Small intestine (tissue), 7 donors: ENCODE data around the gene KIR2DL3. TPM values are rescaled to one million over a fixed set of nuclear protein-coding genes. Genes with fewer than 3 reads are reported as not detected.
"Not testable (repeated sequence)": the region's sequence is repeated elsewhere in the genome, so short reads cannot be mapped to it uniquely, and the experiment has no call there.

Source experiments
- DNase-seq, 2 donors: peaks; one replicate each; pipeline versions ENCODE4 v3.0.0 to v3.0.0-alpha.2; 2013
- FAIRE-seq: peaks from 2 replicates; lab custom pipeline; 2012; peaks lifted over from hg19 to GRCh38; lab: Jason Lieb, UNC
- H3K27ac ChIP-seq, 3 donors: one replicate each; pipeline ENCODE4 v1.5.1; 2013; ENCODE audit warnings: low read length in 2 of 3, mild to moderate bottlenecking in 2 of 3, control low read depth in 1 of 3, inconsistent platforms in 1 of 3, low read depth in 1 of 3, moderate library complexity in 1 of 3
- H3K27me3 ChIP-seq, 3 donors: one replicate each; pipeline ENCODE4 v1.6.1; 2013; ENCODE audit warnings: low read length in 3 of 3, inconsistent platforms in 1 of 3; ENCODE audit not compliant: control insufficient read depth in 3 of 3, insufficient read depth in 3 of 3
- H3K36me3 ChIP-seq, 3 donors: one replicate each; pipeline ENCODE4 v1.6.1; 2013; ENCODE audit warnings: low read length in 3 of 3, inconsistent platforms in 1 of 3, low read depth in 1 of 3, mild to moderate bottlenecking in 1 of 3, moderate library complexity in 1 of 3; ENCODE audit not compliant: control insufficient read depth in 3 of 3, insufficient read depth in 2 of 3
- H3K4me1 ChIP-seq, 3 donors: one replicate each; pipeline ENCODE4 v1.6.1; 2013; ENCODE audit warnings: low read length in 2 of 3, inconsistent platforms in 1 of 3, low read depth in 1 of 3, mild to moderate bottlenecking in 1 of 3, moderate library complexity in 1 of 3; ENCODE audit not compliant: control insufficient read depth in 3 of 3, insufficient read depth in 2 of 3
- H3K4me3 ChIP-seq, 3 donors: one replicate each; pipeline ENCODE4 v1.5.1; 2013; ENCODE audit warnings: low read length in 3 of 3, control low read depth in 1 of 3, inconsistent platforms in 1 of 3, low read depth in 1 of 3, mild to moderate bottlenecking in 1 of 3, moderate library complexity in 1 of 3
- H3K9me3 ChIP-seq, 2 donors: one replicate each; pipeline ENCODE4 v1.6.1; 2013; ENCODE audit warnings: low read depth in 1 of 2, low read length in 1 of 2; ENCODE audit not compliant: control insufficient read depth in 2 of 2, insufficient read depth in 1 of 2
- WGBS, 3 donors: extraction: QIAGEN DNeasy Blood & Tissue Kit; methylation state at CpG; one replicate each; pipeline ENCODE4 v1.1.7; 2013; 5-methylcytosine and 5-hydroxymethylcytosine counted together
- polyA plus RNA-seq, 4 donors: library from polyadenylated mRNA; stranded (reverse) in 3 of 4; unstranded in 1 of 4; fragments of 200-250 nt in 3 of 4; fragments of 120-200 nt in 1 of 4; gene quantifications; one replicate each; pipeline versions ENCODE4 v1.2.1 to v1.2.3, GENCODE V29; 2013
- donor health status: healthy with polysubstance abuse.
- donor health status: control.
- donor health status: control.
- donor health status: Bipolar disorder and iron deficiency.
- donor health status: healthy.

Gene KIR2DL3
- polyA plus RNA-seq, 4 donors = 0.06 TPM; not detected in 3

GRCh38 chr19:54772666-54773065, 34.4 kb downstream of the KIR2DL3 start:
- not testable (repeated sequence) for H3K4me1 ChIP-seq, H3K4me3 ChIP-seq, H3K36me3 ChIP-seq, FAIRE-seq, DNase-seq, H3K27me3 ChIP-seq, H3K27ac ChIP-seq
- 32 to 41% (median 34%) methylated on average over 2 of the region's 2 CpGs for WGBS, 3 donors
- H3K9me3 ChIP-seq = peaks cover 0 to 28% of the 10 kb centered on the region in 2 donors

- WGBS, 3 donors = 74 to 81% (median 81%) methylated on average over 12 of the region's 12 CpGs
- not testable (repeated sequence) for H3K4me1 ChIP-seq, DNase-seq, H3K4me3 ChIP-seq, H3K27me3 ChIP-seq, H3K36me3 ChIP-seq, FAIRE-seq, H3K27ac ChIP-seq
- peaks cover 0 to 24% of the 10 kb centered on the region in 2 donors for H3K9me3 ChIP-seq
These were observed 36.9 kb downstream of the KIR2DL3 start for GRCh38 chr19:54775095-54775815.

GRCh38 chr19:54775830-54776229, 37.5 kb downstream of the KIR2DL3 start:
- H3K27ac ChIP-seq, H3K4me1 ChIP-seq, H3K4me3 ChIP-seq, DNase-seq, H3K27me3 ChIP-seq, H3K36me3 ChIP-seq, FAIRE-seq: not testable (repeated sequence)
- H3K9me3 ChIP-seq = peaks cover 0 to 19% of the 10 kb centered on the region in 2 donors
- 67 to 80% (median 69%) methylated on average over 8 of the region's 8 CpGs for WGBS, 3 donors

- H3K4me3 ChIP-seq, DNase-seq, H3K36me3 ChIP-seq, H3K9me3 ChIP-seq, H3K27ac ChIP-seq, FAIRE-seq, H3K27me3 ChIP-seq, H3K4me1 ChIP-seq: not testable (repeated sequence)
- 35 to 59% (median 54%) methylated on average over 2 to 4 of the region's 4 CpGs for WGBS, 3 donors
These were observed 39.5 kb downstream of the KIR2DL3 start for GRCh38 chr19:54777851-54778250.

- 64 to 70% (median 69%) methylated on average over 7 of the region's 7 CpGs for WGBS, 3 donors
- DNase-seq, H3K27ac ChIP-seq, H3K9me3 ChIP-seq, H3K4me3 ChIP-seq, FAIRE-seq, H3K36me3 ChIP-seq, H3K4me1 ChIP-seq, H3K27me3 ChIP-seq: not testable (repeated sequence)
These were observed 40.6 kb downstream of the KIR2DL3 start for GRCh38 chr19:54778896-54779295.

GRCh38 chr19:54782916-54783315, 44.6 kb downstream of the KIR2DL3 start:
- DNase-seq, H3K4me1 ChIP-seq, H3K27me3 ChIP-seq, H3K36me3 ChIP-seq, H3K9me3 ChIP-seq, H3K4me3 ChIP-seq, FAIRE-seq, H3K27ac ChIP-seq: not testable (repeated sequence)
- 73 to 79% (median 76%) methylated on average over 4 of the region's 4 CpGs for WGBS, 3 donors

- 86 to 89% (median 89%) methylated on average over 23 to 24 of the region's 24 CpGs for WGBS, 3 donors
- not testable (repeated sequence) for H3K36me3 ChIP-seq
These were observed 47.9 kb downstream of the KIR2DL3 start for GRCh38 chr19:54786091-54786723.

GRCh38 chr19:54788154-54788553, 49.8 kb downstream of the KIR2DL3 start:
- not testable (repeated sequence) for H3K27me3 ChIP-seq, DNase-seq, H3K27ac ChIP-seq, H3K36me3 ChIP-seq, H3K4me3 ChIP-seq, FAIRE-seq, H3K4me1 ChIP-seq
- 77 to 84% (median 79%) methylated on average over 6 of the region's 6 CpGs for WGBS, 3 donors
- peaks cover 0 to 11% of the 10 kb centered on the region in 2 donors for H3K9me3 ChIP-seq

More at GRCh38 chr19:54786091-54786723, 47.9 kb downstream of the KIR2DL3 start:
- not testable (repeated sequence) for FAIRE-seq, H3K4me3 ChIP-seq, DNase-seq, H3K27me3 ChIP-seq, H3K4me1 ChIP-seq, H3K27ac ChIP-seq
- H3K9me3 ChIP-seq = peaks cover 0 to 11% of the 10 kb centered on the region in 2 donors
